CD4-positive, alpha-beta memory T cell (primary cell): ENCODE results near the gene BTN1A1. TPM values are rescaled to one million over a fixed set of nuclear protein-coding genes. Genes with fewer than 3 reads are reported as not detected.

ENCODE experiments used
- CTCF ChIA-PET: fragments of 350-600 bp; sonication (Branson Sonifier 250); formaldehyde crosslinking; loops from one replicate; lab custom pipeline; 2021; ENCODE audit warnings: inconsistent platforms; ENCODE audit not compliant: partially characterized antibody; lab: Charles Lee
- POLR2A ChIA-PET: fragments of 350-600 bp; sonication (Branson Sonifier 250); formaldehyde crosslinking; loops from one replicate; lab custom pipeline; 2021; ENCODE audit not compliant: partially characterized antibody; lab: Charles Lee
- DNase-seq, 5 donors: peaks; one replicate each; pipeline versions ENCODE4 v3.0.0 to v3.0.0-alpha.2; 2020 to 2022; ENCODE audit warnings: mixed read lengths in 1 of 5
- H3K27ac ChIP-seq: one replicate; pipeline ENCODE4 v1.7.0; 2013; ENCODE audit warnings: low read depth, low read length
- H3K27me3 ChIP-seq: 2 replicates; pipeline ENCODE4 v1.7.0; 2013; ENCODE audit warnings: mild to moderate bottlenecking, low read length, moderate library complexity; ENCODE audit not compliant: insufficient read depth
- H3K36me3 ChIP-seq: 2 replicates; pipeline ENCODE4 v1.7.0; 2013; ENCODE audit warnings: mild to moderate bottlenecking, low read length, moderate library complexity; ENCODE audit not compliant: insufficient read depth
- H3K4me1 ChIP-seq: 2 replicates; pipeline ENCODE4 v1.7.0; 2013; ENCODE audit warnings: mild to moderate bottlenecking, low read length, moderate library complexity; ENCODE audit not compliant: insufficient read depth
- H3K4me3 ChIP-seq, 2 donors: one replicate each; pipeline ENCODE4 v1.7.0; 2013; ENCODE audit warnings: low read length in 2 of 2, mild to moderate bottlenecking in 1 of 2
- H3K9me3 ChIP-seq, 2 donors: one replicate each; pipeline ENCODE4 v1.7.0; 2013; ENCODE audit warnings: low read length in 2 of 2, control low read depth in 1 of 2; ENCODE audit not compliant: control insufficient read depth in 1 of 2
- H3K27ac Mint-ChIP-seq, 7 donors: one replicate each; pipeline ENCODE4 v1.8.0; 2020 to 2021; ENCODE audit warnings: mixed read lengths in 7 of 7, mild to moderate bottlenecking in 6 of 7, inconsistent platforms in 3 of 7, moderate library complexity in 3 of 7
- H3K27me3 Mint-ChIP-seq, 2 donors: one replicate each; pipeline ENCODE4 v1.8.0; 2020 to 2021; ENCODE audit warnings: mixed read lengths in 2 of 2
- H3K36me3 Mint-ChIP-seq, 2 donors: one replicate each; pipeline ENCODE4 v1.8.0; 2020 to 2021; ENCODE audit warnings: mixed read lengths in 2 of 2, inconsistent platforms in 1 of 2, mild to moderate bottlenecking in 1 of 2
- H3K4me1 Mint-ChIP-seq, 4 donors: one replicate each; pipeline ENCODE4 v1.8.0; 2020 to 2021; ENCODE audit warnings: mixed read lengths in 4 of 4, mild to moderate bottlenecking in 1 of 4
- H3K4me3 Mint-ChIP-seq, 8 donors: one replicate each; pipeline ENCODE4 v1.8.0; 2020 to 2021; ENCODE audit warnings: mixed read lengths in 8 of 8, mild to moderate bottlenecking in 7 of 8, moderate library complexity in 6 of 8, inconsistent platforms in 3 of 8
- H3K9me3 Mint-ChIP-seq, 8 donors: one replicate each; pipeline ENCODE4 v1.8.0; 2020 to 2021; ENCODE audit warnings: mixed read lengths in 8 of 8, mild to moderate bottlenecking in 5 of 8, inconsistent platforms in 3 of 8, moderate library complexity in 1 of 8
- intact Hi-C: fragments of 100-400 bp; cut with micrococcal nuclease; formaldehyde crosslinking; loops from one replicate; pipeline ENCODE4 v1.15.1; 2023
- polyA plus RNA-seq, 2 donors: library from polyadenylated mRNA; unstranded; fragments of 300-500 nt; fragmentation: Illumina TruSeq; gene quantifications; one replicate each; pipeline ENCODE4 v1.2.3, GENCODE V29; 2021
- total RNA-seq, 2 experiments: library from RNA; stranded (reverse); gene quantifications; one replicate each; pipeline ENCODE4 v1.2.3, GENCODE V29; 2021

BTN1A1 gene
- total and polyA plus RNA-seq, 4 experiments from 2014 or later, result 0.08 TPM; not detected in 3

GRCh38 chr6:26482338-26482737, 17.8 kb upstream of the BTN1A1 start:
- Histone ChIP-seq H3K36me3 (no peaks in the 10 kb centered on the region), H3K27ac (no peak overlapping the region), H3K27me3 (no peaks in the 10 kb centered on the region), H3K9me3 (no peaks in the 10 kb centered on the region), H3K4me3 (no peak overlapping the region), H3K4me1 (peaks cover 8% of the 10 kb centered on the region)
- intact Hi-C loops, result no loop called here
- Mint-ChIP-seq H3K4me1 (peaks cover 3 to 23% (median 10%) of the 10 kb centered on the region in 4 donors), H3K27me3 (no peaks in the 10 kb centered on the region), H3K36me3 (peaks cover 2% of the 10 kb centered on the region in 2 donors), H3K9me3 (peaks cover 0 to 6% (median 4%) of the 10 kb centered on the region in 8 donors), H3K4me3 (no peak overlapping the region), H3K27ac (no peak overlapping the region)
- ChIA-PET CTCF (interaction anchor here (0.7 to 1.0 kb wide), 2 partner anchors 10 to 1222 kb away, joined by 3 read pairs; no protein-coding TSS in a partner anchor), POLR2A (interaction anchor here (0.6 kb wide), 1 partner anchor 8 kb away, joined by 3 read pairs; no protein-coding TSS in a partner anchor)
- no peak for DNase-seq

GRCh38 chr6:26483727-26484126, 16.4 kb upstream of the BTN1A1 start:
- Histone ChIP-seq H3K4me1 (no peaks in the 10 kb centered on the region), H3K4me3 (no peak overlapping the region), H3K9me3 (no peaks in the 10 kb centered on the region), H3K27ac (no peak overlapping the region), H3K27me3 (no peaks in the 10 kb centered on the region), H3K36me3 (no peaks in the 10 kb centered on the region)
- Mint-ChIP-seq H3K36me3 (peaks cover 2 to 9% of the 10 kb centered on the region in 2 donors), H3K4me1 (peaks cover 0 to 9% (median under 1%) of the 10 kb centered on the region in 4 donors), H3K27ac (no peak overlapping the region), H3K27me3 (no peaks in the 10 kb centered on the region), H3K4me3 (no peak overlapping the region), H3K9me3 (peaks cover 0 to 12% (median 10%) of the 10 kb centered on the region in 8 donors)
- POLR2A ChIA-PET, result no interaction called here
- intact Hi-C loops, result no loop called here
- no peak for DNase-seq
- CTCF ChIA-PET, result no interaction called here

- Histone ChIP-seq H3K4me3 (no peak overlapping the region), H3K36me3 (no peaks in the 10 kb centered on the region), H3K9me3 (no peaks in the 10 kb centered on the region), H3K4me1 (no peaks in the 10 kb centered on the region), H3K27me3 (no peaks in the 10 kb centered on the region), H3K27ac (no peak overlapping the region)
- H3K36me3 Mint-ChIP-seq, result peaks cover 2 to 9% of the 10 kb centered on the region in 2 donors
- ChIA-PET POLR2A (interaction anchor here (0.9 to 2.0 kb wide), 3 partner anchors 8 to 36 kb away, joined by 3 to 8 read pairs (median 8); no protein-coding TSS in a partner anchor), CTCF (interaction anchor here (1.0 to 1.5 kb wide), 2 partner anchors 9 to 10 kb away, joined by 4 to 5 read pairs; no protein-coding TSS in a partner anchor)
- peaks cover 0 to 5% (median 0%) of the 10 kb centered on the region in 4 donors for H3K4me1 Mint-ChIP-seq
- no peak overlapping the region for H3K27ac Mint-ChIP-seq
- intact Hi-C loops, result no loop called here
- H3K4me3 Mint-ChIP-seq, result no peak overlapping the region
- DNase-seq, result no peak
- H3K27me3 Mint-ChIP-seq, result no peaks in the 10 kb centered on the region
- H3K9me3 Mint-ChIP-seq, result peaks cover 0 to 12% (median 10%) of the 10 kb centered on the region in 8 donors
These were observed 15.9 kb upstream of the BTN1A1 start for GRCh38 chr6:26484161-26484560.

GRCh38 chr6:26485112-26485780, 14.9 kb upstream of the BTN1A1 start:
- ChIA-PET POLR2A (interaction anchor here (0.9 to 2.0 kb wide), 4 partner anchors 9 to 52 kb away, joined by 3 to 8 read pairs (median 7); no protein-coding TSS in a partner anchor), CTCF (interaction anchor here (0.7 to 1.5 kb wide), 3 partner anchors 8 to 144 kb away, joined by 3 to 5 read pairs (median 4); no protein-coding TSS in a partner anchor)
- no peaks in the 10 kb centered on the region for H3K27me3 Mint-ChIP-seq
- Histone ChIP-seq H3K4me3 (no peak overlapping the region), H3K36me3 (no peaks in the 10 kb centered on the region), H3K27ac (no peak overlapping the region), H3K9me3 (no peaks in the 10 kb centered on the region), H3K27me3 (no peaks in the 10 kb centered on the region), H3K4me1 (no peaks in the 10 kb centered on the region)
- peaks cover 0 to 12% (median 10%) of the 10 kb centered on the region in 8 donors for H3K9me3 Mint-ChIP-seq
- intact Hi-C loops, result no loop called here
- DNase-seq, result no peak
- H3K27ac Mint-ChIP-seq, result no peak overlapping the region
- H3K4me3 Mint-ChIP-seq, result no peak overlapping the region
- peaks cover 2 to 9% of the 10 kb centered on the region in 2 donors for H3K36me3 Mint-ChIP-seq
- H3K4me1 Mint-ChIP-seq, result peaks cover 0 to 3% (median 0%) of the 10 kb centered on the region in 4 donors

- intact Hi-C loops, result no loop called here
- Mint-ChIP-seq H3K27ac (no peak overlapping the region), H3K4me1 (no peaks in the 10 kb centered on the region), H3K36me3 (peaks cover 2 to 9% of the 10 kb centered on the region in 2 donors), H3K27me3 (no peaks in the 10 kb centered on the region), H3K9me3 (peaks cover 0 to 12% (median 10%) of the 10 kb centered on the region in 8 donors), H3K4me3 (no peak overlapping the region)
- Histone ChIP-seq H3K4me1 (no peaks in the 10 kb centered on the region), H3K9me3 (no peaks in the 10 kb centered on the region), H3K27me3 (no peaks in the 10 kb centered on the region), H3K27ac (no peak overlapping the region), H3K4me3 (no peak overlapping the region), H3K36me3 (no peaks in the 10 kb centered on the region)
- ChIA-PET POLR2A (interaction anchor here (1.2 kb wide), 1 partner anchor 14 kb away, joined by 3 read pairs; the partner anchor contains the start of gene BTN1A1), CTCF (no interaction called here)
- no peak for DNase-seq
These were observed 13.7 kb upstream of the BTN1A1 start for GRCh38 chr6:26486358-26486757.

- no peaks in the 10 kb centered on the region for H3K4me1 ChIP-seq
- H3K27me3 Mint-ChIP-seq, result no peaks in the 10 kb centered on the region
- peaks cover 0 to 2% (median 0%) of the 10 kb centered on the region in 4 donors for H3K4me1 Mint-ChIP-seq
- no peaks in the 10 kb centered on the region for H3K36me3 ChIP-seq
- H3K27ac Mint-ChIP-seq, result no peak overlapping the region
- intact Hi-C loops, result no loop called here
- no peak overlapping the region for H3K27ac ChIP-seq
- POLR2A ChIA-PET, result interaction anchor here (1.2 kb wide), 1 partner anchor 13 kb away, joined by 3 read pairs; the partner anchor contains the start of gene BTN1A1
- no peak overlapping the region for H3K4me3 Mint-ChIP-seq
- H3K9me3 Mint-ChIP-seq, result peaks cover 0 to 12% (median 10%) of the 10 kb centered on the region in 8 donors
- peaks cover 2 to 9% of the 10 kb centered on the region in 2 donors for H3K36me3 Mint-ChIP-seq
- no peaks in the 10 kb centered on the region for H3K27me3 ChIP-seq
- H3K9me3 ChIP-seq, result no peaks in the 10 kb centered on the region
- no peak for DNase-seq
- CTCF ChIA-PET, result interaction anchor here (1.2 kb wide), 1 partner anchor 8 kb away, joined by 3 read pairs; no protein-coding TSS in a partner anchor
- H3K4me3 ChIP-seq, result no peak overlapping the region
These were observed 12.6 kb upstream of the BTN1A1 start for GRCh38 chr6:26487466-26487865.
